Hepatocyte (in vitro differentiated cells): ENCODE data around the gene TRMT44. TPM values are rescaled to one million over a fixed set of nuclear protein-coding genes. Genes with fewer than 3 reads are reported as not detected.

ENCODE experiments used
- DNase-seq: peaks from one replicate; pipeline ENCODE4 v3.0.0-alpha.2; 2016; ENCODE audit warnings: low spot score
- H2AFZ ChIP-seq: fragments of 200-600 bp; sonication (generic); 2 replicates; pipeline ENCODE4 v1.6.0; 2016; ENCODE audit warnings: antibody characterized with exemption, mild to moderate bottlenecking
- H3K27ac ChIP-seq: fragments of 200-600 bp; sonication (generic); 2 replicates; pipeline ENCODE4 v1.5.1; 2016; ENCODE audit warnings: mild to moderate bottlenecking
- H3K27me3 ChIP-seq: fragments of 200-600 bp; sonication (generic); 2 replicates; pipeline ENCODE4 v1.6.1; 2016
- H3K36me3 ChIP-seq: fragments of 200-600 bp; sonication (generic); replicated peaks from 2 replicates; pipeline ENCODE4 v1.5.1; 2016; ENCODE audit warnings: low read depth; ENCODE audit not compliant: insufficient read depth
- H3K4me1 ChIP-seq: fragments of 200-600 bp; sonication (generic); 2 replicates; pipeline ENCODE4 v1.5.1; 2016; ENCODE audit warnings: mild to moderate bottlenecking, moderate library complexity; ENCODE audit not compliant: insufficient read depth
- H3K4me2 ChIP-seq: fragments of 200-600 bp; sonication (generic); 2 replicates; pipeline ENCODE4 v1.6.0; 2016
- H3K4me3 ChIP-seq: fragments of 200-600 bp; sonication (generic); 2 replicates; pipeline ENCODE4 v1.5.1; 2016; ENCODE audit warnings: mild to moderate bottlenecking
- H3K79me2 ChIP-seq: fragments of 200-600 bp; sonication (generic); 2 replicates; pipeline ENCODE4 v1.6.0; 2017; ENCODE audit warnings: mild to moderate bottlenecking
- H3K9me2 ChIP-seq: fragments of 200-600 bp; sonication (generic); replicated peaks from 2 replicates; pipeline ENCODE4 v1.6.0; 2017; ENCODE audit warnings: mild to moderate bottlenecking; ENCODE audit not compliant: insufficient read depth
- H3K9me3 ChIP-seq: fragments of 200-600 bp; sonication (generic); 2 replicates; pipeline ENCODE4 v1.5.1; 2016; ENCODE audit warnings: low read depth, mild to moderate bottlenecking
- H4K20me1 ChIP-seq: fragments of 200-600 bp; sonication (generic); 2 replicates; pipeline ENCODE4 v1.6.0; 2016; ENCODE audit warnings: mild to moderate bottlenecking; ENCODE audit not compliant: insufficient read depth, poor library complexity, severe bottlenecking
- CTCF ChIP-seq: fragments of 200-600 bp; sonication (generic); IDR thresholded peaks from 2 replicates; pipeline ENCODE4 v1.5.1; 2016; ENCODE audit warnings: antibody characterized with exemption, mild to moderate bottlenecking; ENCODE audit not compliant: poor library complexity
- EZH2 ChIP-seq: fragments of 200-600 bp; sonication (generic); IDR thresholded peaks from 2 replicates; pipeline ENCODE4 v1.6.1; 2016; ENCODE audit warnings: antibody characterized with exemption, mild to moderate bottlenecking, borderline replicate concordance
- EZH2phosphoT487 ChIP-seq: fragments of 200-600 bp; sonication (generic); IDR thresholded peaks from one replicate; pipeline ENCODE4 v1.6.1; 2018; ENCODE audit warnings: antibody characterized with exemption, mild to moderate bottlenecking, low read depth, moderate library complexity; ENCODE audit not compliant: unreplicated experiment, severe bottlenecking
- WGBS: methylation state at CpG from one replicate; pipeline ENCODE4 v1.1.6; 2016; ENCODE audit warnings: low lambda C conversion rate; ENCODE audit errors: missing lambda C conversion rate; 5-methylcytosine and 5-hydroxymethylcytosine counted together
- polyA plus RNA-seq: library from polyadenylated mRNA; unstranded; fragments of >200 nt; fragmentation: Nextera tagmentation; extraction: Ambion mirVana; gene quantifications from 2 replicates; pipeline ENCODE4 v1.2.1, GENCODE V29; 2016
- total RNA-seq: library from RNA; depleted of rRNA; stranded (reverse); fragments of >200 nt; gene quantifications from 2 replicates; pipeline ENCODE4 v1.2.3, GENCODE V29; 2014

The TRMT44 gene
- total and polyA plus RNA-seq, 2 experiments from 2014 or later: 8.2 to 13.2 TPM

- no peak for DNase-seq
- Histone ChIP-seq H3K27me3 (no peaks in the 10 kb centered on the region), H3K79me2 (no peaks in the 10 kb centered on the region), H3K36me3 (no peaks in the 10 kb centered on the region), H2AFZ (no peak overlapping the region), H3K4me2 (no peak overlapping the region), H3K4me1 (peaks cover 8% of the 10 kb centered on the region), H3K27ac (peak overlapping the region; percentile 73), H3K9me3 (no peaks in the 10 kb centered on the region), H3K4me3 (no peak overlapping the region), H3K9me2 (no peaks in the 10 kb centered on the region), H4K20me1 (no peaks in the 10 kb centered on the region)
- 95% methylated on average over 15 of the region's 15 CpGs for WGBS
- TF ChIP-seq CTCF (no peak), EZH2 (no peak), EZH2phosphoT487 (no peak)
Measured at GRCh38 chr4:8392591-8393190, 47.9 kb upstream of the TRMT44 start.

- 53% methylated on average over 8 of the region's 8 CpGs for WGBS
- Histone ChIP-seq H4K20me1 (no peaks in the 10 kb centered on the region), H3K4me2 (peak overlapping the region; percentile 1), H3K9me2 (no peaks in the 10 kb centered on the region), H3K4me3 (no peak overlapping the region), H3K4me1 (peaks cover 8% of the 10 kb centered on the region), H3K27ac (peak overlapping the region; percentile 73), H3K36me3 (no peaks in the 10 kb centered on the region), H3K27me3 (no peaks in the 10 kb centered on the region), H3K79me2 (no peaks in the 10 kb centered on the region), H3K9me3 (no peaks in the 10 kb centered on the region), H2AFZ (no peak overlapping the region)
- TF ChIP-seq EZH2phosphoT487 (no peak), CTCF (no peak), EZH2 (no peak)
- peak; percentile 50 for DNase-seq
Measured at GRCh38 chr4:8393593-8394038, 47.0 kb upstream of the TRMT44 start.

GRCh38 chr4:8394061-8394519 lies 46.5 kb upstream of the TRMT44 start:
- Histone ChIP-seq H3K9me3 (no peaks in the 10 kb centered on the region), H3K4me1 (peaks cover 8% of the 10 kb centered on the region), H2AFZ (no peak overlapping the region), H3K27me3 (no peaks in the 10 kb centered on the region), H3K27ac (peak overlapping the region; percentile 73), H3K4me3 (no peak overlapping the region), H3K9me2 (no peaks in the 10 kb centered on the region), H3K4me2 (peak overlapping the region; percentile 1), H4K20me1 (no peaks in the 10 kb centered on the region), H3K36me3 (no peaks in the 10 kb centered on the region), H3K79me2 (no peaks in the 10 kb centered on the region)
- peak; percentile 32 for DNase-seq
- 61% methylated on average over 19 of the region's 19 CpGs for WGBS
- TF ChIP-seq CTCF (no peak), EZH2phosphoT487 (no peak), EZH2 (no peak)
